Renal cortex interstitium (tissue), 15 donors: ENCODE measurements around the gene OR52B2. TPM values are rescaled to one million over a fixed set of nuclear protein-coding genes. Genes with fewer than 3 reads are reported as not detected.

Experiments used
- DNase-seq, 11 donors: peaks; one replicate each; pipeline ENCODE4 v3.0.0-alpha.2; 2013; ENCODE audit warnings: low read depth in 9 of 11, low spot score in 4 of 11; ENCODE audit errors: extremely low read depth in 1 of 11
- long read RNA-seq, 16 experiments: transcript quantifications; one replicate each; lab custom pipeline, GENCODE V29; 2026
- polyA plus RNA-seq, 3 donors: library from polyadenylated mRNA; unstranded; fragments of 120-200 nt; gene quantifications; one replicate each; pipeline ENCODE4 v1.2.1, GENCODE V29; 2013; ENCODE audit not compliant: insufficient read length in 3 of 3

The OR52B2 gene
- not detected for polyA plus RNA-seq
- long read RNA-seq, donor 1, result 0 reads
- long read RNA-seq, donor 2, result 0 reads
- long read RNA-seq, donor 3, result 0 reads
- long read RNA-seq, donor 4, result 0 reads
- long read RNA-seq, donor 5, result 0 reads
- long read RNA-seq, donor 6, result 0 reads
- long read RNA-seq, donor 7, result 0 reads
- long read RNA-seq, donor 8, result 0 reads
- long read RNA-seq, donor 9, result 0 reads
- long read RNA-seq, donor 10, result 0 reads
- long read RNA-seq, donor 11, result 0 reads
- long read RNA-seq, donor 12, result 0 reads
- long read RNA-seq, donor 13, result 0 reads
- long read RNA-seq, donor 14, result 0 reads
- long read RNA-seq, donor 15, partial matches to known transcripts, result 0 of 1 reads
- long read RNA-seq, donor 15, other reads (novel, unspliced or antisense), result 0 of 1 reads
- long read RNA-seq, donor 16, result 0 reads

DNA sequence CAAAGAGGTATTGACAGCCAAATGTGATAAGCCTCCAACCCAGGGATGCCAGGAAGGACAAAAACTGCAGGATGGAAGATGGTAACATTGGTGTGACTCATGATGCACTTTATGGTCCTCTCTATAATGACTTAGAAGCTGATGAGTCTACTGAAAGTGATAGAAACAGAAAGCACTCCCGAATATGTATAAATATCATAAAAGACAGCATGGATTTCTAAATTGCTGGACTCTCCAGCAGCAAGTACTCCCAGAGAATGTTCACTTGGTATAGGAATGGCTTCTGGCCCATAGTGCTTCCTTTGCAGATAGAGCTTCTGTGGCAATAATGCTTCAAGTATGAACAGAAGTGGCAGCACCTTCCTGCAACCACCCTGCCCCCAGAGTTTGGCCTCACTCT lies at the start of gene OR52B2:
TSS of gene OR52B2 (minus strand) at position 101 of the 400 bp plus-strand sequence. CDS start at position 101, 0 bp downstream.
- no peak for DNase-seq

DNA sequence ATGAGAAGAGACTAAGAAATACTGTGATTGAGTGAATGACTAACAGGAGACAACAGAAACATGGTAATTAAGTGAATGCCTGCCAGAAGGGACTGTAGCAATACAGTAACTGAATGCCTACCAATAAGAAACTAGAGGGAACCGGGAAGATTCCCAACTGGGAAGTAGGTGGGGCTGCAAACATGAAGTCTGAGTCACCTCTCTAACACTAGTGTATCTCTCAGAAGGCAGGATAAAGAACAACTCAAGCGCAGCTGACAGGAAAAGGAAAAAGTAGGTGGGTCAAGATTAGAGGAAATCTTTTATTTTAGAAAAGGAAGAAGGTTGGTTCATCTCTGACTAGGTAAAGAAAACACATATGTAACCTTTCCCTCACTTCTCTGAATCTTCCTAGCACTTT lies 49.2 kb upstream of the OR52B2 start:
- no peak for DNase-seq

DNA sequence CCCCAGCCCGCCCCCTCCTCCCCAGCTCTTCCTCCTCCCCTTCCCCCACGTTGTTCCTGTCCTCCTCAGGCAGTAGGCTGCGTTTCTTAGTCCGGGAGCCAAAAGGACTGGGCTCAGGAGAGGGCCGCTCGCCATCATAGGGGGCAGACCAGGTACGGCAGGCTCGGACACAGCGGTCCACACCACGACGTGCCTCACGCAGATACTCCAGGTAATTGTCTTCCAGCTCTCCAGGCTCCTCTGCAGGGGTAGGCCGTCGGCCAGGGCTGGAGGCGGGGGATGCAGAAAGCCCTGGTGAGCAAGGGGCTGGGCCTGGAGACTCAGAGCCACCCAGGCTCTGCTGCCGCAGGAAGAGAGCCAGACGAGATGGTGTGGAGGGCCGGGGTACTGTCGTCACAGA lies 47.6 kb upstream of the OR52B2 start:
- DNase-seq, result no peak

DNA sequence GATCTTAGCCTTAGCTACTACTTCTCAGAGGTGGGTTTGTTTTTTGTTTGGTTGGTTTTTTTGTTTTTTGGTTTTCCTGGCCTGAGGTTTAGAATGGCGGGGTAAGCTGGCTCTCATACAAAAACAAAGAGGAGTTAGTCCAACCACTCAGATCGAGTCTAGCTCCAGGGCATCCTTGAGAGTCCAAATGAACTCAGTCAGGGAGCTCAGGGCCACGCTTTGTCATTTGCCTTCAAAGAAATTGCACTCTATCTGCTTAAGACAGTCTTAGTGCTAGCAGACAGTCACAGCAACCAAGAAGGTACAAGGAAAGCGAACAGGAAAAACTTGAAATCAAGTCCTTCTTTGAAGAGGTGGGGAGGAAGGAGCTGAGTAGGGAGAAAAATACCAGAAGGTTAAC lies 46.4 kb upstream of the OR52B2 start:
- no peak for DNase-seq

DNA sequence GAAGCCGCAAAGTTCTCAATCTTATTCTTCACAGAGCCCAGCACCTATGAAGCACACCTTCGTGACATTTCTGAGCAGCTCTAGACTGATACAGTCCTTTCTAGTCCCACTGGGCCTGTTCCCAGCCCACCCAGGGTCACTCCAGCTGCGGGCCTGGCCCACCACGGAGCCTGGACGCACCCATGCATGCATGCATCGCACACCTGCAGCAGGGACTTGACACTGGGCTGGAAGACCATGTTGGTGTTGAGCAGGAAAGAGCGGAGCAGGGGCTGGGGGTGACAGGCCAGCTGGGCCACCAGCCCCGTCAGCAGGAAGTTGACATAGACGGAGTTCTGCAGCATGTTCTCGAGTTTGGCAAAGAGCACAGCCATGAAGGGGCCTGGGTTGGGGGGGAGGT lies 44.4 kb upstream of the OR52B2 start:
- no peak for DNase-seq

DNA sequence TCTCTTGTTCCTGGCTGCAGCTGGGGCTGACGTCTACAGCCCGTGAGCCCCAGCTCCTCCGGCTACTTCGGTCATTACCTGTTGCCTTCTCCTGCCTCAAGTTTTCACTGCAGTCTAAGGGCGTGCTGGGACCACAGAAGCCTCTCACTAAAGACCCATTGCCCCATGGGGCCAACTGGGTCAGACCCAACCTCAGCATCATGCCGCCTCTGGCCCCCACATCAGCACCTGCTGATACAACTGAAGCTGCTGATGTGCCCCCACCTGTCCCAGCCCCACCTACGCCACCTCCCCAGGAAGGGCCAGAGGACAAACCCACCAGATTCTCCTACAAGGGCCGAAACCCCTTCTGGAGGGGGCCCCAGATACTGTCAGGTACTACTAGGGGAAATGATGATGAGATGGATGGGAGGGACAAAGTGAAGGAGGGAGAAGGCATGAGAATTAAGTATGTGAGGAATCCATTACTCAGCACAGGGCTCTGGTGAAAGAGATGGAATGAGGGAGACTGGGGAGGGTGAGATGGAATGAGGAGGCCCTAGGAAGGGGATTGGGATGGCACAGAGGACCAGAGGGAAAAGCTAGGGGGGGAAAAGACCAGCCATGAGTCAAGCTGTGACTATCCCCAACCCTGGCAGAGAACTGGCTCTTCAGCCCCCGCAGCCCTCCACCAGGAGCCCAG lies 40.3 kb upstream of the OR52B2 start:
- no peak for DNase-seq

DNA sequence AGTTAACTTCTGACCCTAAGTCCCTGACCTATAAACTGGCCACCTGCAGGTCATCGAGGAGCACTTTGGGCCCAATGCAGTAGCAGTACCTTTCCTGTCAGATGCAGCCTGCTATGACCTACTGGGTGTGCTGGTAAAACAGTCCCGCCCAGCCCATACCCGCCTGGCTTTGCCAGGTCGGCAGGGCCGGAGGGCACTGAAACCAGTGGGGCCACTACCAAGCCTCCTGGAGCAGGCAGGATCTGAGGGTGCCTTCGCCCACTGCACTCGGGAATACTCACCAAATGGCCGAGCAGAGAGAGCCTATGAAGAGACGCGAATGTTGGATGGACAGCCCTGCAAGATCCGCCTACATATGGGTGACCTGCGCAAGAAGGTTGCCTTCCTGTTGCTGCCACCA lies 39.7 kb upstream of the OR52B2 start:
- no peak for DNase-seq

DNA sequence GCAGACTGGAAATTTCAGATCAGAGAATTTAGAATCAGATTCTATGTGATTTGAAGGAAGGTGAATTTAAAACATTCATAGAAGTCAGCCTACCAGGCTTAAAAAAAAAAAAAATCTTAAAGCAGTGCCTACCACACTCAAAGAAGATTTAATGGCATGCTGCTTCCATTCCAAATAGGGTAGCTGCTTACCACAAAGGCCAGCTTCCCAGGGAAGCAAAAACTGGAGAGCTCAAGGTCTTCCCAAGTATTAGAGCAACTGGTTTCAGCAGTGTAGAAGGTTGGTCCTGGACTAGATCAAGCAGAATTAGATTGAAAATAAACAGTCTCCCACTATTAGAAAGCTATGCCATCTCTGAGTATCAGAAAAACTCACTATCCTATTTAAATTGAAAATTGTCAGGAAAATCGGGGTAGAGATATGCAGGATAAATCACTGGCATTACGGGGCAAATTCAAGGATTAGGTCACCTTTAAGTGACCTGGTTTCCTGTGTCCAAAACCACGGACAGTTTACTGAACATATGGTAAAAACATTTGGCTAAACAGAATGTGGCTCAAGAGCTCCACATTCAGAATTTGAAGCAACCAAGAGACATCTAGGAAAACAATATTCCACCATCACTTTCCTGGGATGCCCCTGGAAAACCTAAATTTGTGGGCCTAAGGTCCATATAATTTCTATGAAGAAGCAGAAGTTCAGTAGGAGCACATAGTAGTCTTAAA lies 36.5 kb upstream of the OR52B2 start:
- no peak for DNase-seq

DNA sequence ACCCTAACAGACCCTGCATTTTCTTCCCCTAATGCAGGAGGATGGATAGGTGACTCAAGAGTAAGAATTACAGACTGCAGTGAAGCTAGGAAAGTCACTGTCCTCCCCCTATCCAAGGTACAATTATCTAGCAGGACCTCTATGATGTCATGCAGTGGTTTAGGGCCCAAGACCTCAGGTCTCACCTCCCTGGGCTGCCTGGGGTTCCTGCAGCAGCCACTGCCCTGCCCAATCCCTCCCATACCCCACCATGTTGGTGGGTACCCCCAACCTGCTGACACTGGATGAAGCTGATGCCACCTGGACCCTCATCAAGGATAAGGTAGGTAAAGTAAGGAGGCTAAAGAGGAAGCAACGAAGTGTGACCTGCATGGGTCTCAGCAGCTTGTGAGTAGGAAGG lies 35.2 kb upstream of the OR52B2 start, which contains the start of gene C11orf42:
TSS of gene C11orf42 (plus strand) at position 192 of the 400 bp plus-strand sequence. CDS start at position 251, 59 bp downstream.
- DNase-seq, result no peak

DNA sequence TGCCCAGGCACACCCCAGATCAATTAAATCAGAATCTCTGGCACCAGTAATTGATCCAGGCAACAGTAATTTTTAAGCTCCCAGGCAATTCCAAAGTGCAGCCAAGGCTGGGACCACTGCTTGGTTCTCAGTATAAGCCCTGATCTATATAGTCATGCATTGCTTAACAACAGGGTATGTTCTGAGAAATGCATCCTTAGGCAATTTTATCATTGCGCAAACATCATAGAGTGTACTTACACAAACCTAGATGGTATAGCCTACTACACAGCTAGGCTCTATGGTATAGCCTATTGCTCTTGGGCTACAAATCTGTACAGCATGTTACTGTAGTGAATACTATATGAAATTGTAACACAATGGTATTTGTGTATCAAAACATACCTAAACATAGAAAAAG lies 34.6 kb upstream of the OR52B2 start:
- no peak for DNase-seq

DNA sequence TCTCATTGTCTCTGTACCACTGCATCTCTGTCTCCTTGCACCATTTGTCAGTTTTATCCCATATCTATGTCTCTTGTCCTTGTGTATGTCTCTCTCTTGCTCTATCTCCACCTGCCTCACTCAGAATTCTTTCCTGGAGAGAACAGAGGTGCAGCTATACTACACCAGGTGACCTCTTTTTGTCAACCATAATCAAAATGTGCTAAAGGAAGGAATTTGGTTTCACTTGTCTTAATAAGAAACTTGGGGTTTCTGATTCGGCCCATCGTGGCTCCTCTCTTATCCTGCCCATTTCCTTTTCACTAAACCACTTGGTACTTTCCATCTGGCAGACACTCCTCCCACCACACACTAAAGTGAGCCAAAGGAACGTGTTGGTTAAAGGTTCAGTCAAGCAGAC lies 33.2 kb upstream of the OR52B2 start:
- no peak for DNase-seq

DNA sequence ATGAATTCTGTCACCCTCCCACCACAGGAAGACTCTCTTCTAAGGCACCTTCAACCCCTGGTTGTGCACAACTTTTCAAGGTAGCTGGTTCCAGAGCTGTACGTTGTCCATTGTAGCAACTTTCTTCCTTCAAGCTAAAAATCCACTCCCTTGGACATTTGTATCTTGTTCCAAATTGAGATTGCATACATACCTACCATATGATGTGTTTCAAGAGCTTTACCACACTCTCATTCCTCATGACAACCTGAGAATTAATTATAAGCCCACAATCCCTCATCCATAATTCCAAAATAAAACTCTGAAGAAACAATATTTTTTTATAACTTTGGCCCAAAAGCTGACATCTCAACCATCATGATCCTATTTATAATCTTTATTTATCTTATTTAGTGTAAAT lies 31.9 kb upstream of the OR52B2 start:
- no peak for DNase-seq

DNA sequence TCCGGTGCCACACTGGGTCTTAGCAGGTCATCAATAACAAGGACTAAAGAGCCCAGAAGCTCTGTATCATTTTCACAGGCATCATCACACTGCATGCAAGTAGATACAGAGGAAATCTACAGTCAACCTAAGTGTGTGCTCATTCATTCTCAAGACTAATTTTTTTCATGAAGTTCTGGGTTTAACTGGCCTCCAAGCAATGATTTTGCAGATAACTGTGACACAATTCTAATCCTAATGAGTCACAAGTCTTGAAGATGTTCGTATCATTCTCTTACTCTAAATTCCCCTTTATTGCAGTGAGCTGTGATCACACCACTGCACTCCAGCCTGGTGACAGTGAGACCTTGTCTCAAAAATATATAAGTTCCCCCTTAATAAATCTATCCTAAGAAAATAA lies 31.4 kb upstream of the OR52B2 start:
- DNase-seq, result no peak

DNA sequence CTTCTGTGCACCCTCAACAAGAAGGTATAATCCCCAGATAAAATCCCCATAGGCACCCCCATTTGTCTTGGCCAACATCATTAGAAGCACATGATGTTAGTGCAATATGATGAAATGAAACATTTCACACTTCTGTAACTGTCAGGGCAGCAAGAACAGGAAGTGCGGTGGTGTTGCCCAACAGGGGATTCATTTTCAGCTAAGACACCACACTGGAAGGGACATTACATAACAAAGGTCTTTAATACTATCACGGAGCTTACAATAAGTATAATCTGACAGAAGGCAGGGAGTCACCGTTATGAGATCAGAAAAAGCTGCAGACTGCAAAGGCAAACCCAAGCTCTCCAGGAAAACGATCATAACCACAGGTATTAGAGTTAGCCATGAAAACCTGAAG lies 30.8 kb upstream of the OR52B2 start:
- no peak for DNase-seq

DNA sequence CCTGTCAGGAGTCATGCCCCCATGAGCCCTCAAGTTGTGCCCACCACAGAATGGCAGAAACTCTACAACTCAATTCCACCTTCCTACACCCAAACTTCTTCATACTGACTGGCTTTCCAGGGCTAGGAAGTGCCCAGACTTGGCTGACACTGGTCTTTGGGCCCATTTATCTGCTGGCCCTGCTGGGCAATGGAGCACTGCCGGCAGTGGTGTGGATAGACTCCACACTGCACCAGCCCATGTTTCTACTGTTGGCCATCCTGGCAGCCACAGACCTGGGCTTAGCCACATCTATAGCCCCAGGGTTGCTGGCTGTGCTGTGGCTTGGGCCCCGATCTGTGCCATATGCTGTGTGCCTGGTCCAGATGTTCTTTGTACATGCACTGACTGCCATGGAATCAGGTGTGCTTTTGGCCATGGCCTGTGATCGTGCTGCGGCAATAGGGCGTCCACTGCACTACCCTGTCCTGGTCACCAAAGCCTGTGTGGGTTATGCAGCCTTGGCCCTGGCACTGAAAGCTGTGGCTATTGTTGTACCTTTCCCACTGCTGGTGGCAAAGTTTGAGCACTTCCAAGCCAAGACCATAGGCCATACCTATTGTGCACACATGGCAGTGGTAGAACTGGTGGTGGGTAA lies 29.2 kb upstream of the OR52B2 start, which contains the start of gene OR52W1:
TSS of gene OR52W1 (plus strand) at position 51 of the 637 bp plus-strand sequence. CDS start at position 51, 0 bp downstream.
- DNase-seq, result no peak

DNA sequence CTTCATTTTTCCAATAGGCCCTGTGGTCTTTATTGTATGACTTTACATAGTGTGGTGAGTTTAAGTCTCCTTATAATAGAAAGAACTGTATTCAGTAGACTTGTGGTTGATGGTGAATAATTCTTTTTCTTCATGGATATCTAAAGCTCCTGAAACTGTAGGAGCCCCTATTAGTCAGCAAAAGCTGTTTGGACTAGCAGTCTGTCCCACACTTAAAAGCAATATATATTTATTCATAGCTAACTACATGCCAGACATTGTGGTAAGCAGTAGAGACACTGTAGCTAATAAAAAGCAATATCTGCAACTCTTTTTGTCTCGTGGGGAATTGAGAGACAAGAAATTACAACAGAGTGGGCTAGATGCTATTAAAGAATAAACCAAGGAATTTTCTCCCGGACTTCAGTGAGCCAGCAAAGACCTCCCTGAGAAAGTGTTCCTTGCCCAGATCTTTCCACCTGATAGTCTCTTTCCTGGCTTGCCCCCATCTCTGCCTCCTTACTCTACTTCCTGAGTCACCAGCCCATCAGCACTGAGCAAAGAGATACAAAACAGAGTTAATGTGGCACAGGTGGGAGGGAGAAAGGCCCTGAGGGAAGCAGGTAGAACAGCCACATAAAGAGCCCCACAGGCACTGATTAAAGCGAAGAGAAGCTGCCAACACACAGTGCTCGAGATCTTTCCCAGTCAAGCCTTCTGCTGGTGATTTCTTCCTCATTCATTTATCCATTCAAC lies 27.5 kb upstream of the OR52B2 start:
- DNase-seq, result no peak

DNA sequence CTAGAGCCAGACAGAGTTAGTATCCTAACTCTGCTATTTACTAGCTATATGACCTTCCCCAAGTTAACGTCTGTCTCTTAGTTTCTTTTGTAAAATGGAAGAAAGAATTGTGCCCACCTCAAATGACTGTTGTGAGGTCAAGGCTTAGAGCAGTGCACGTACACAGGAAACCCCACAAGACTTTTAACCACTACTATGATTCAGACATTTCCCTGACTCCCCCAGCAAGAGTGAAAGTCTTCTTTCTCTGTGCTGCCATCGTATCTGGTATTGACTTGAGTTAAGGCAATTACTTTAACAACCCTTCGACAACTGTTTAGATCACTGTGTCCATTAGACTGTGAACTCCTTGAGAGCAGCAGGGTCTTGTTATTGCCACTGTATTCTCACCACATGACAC lies 26.3 kb upstream of the OR52B2 start:
- no peak for DNase-seq

DNA sequence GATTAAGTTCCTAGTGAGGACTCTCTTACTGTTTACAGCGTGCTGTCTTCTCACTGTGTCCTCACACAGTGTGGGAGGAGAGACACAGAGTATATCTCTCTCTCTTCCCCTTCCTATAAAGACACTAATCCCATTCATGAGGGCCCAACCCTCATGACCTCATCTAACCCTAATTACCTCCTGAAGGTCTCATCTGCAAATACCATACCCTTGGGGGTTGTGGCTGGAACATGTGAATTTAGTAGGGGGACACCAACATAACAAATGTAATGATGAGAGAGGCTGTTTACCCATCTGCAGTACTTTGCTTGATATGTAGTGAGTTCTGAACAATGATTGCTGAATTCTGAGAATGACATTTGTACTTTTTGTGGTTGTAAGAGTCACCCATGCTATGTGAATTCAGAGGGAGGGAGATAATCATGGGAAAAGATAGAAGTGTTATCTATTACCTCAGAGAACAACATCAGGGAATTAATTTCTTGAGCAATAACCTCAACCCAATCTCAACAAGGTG lies 24.0 kb upstream of the OR52B2 start:
- DNase-seq, result no peak
